Measurements from ENCODE around the gene PLEKHN1.

PLEKHN1 gene

DNA sequence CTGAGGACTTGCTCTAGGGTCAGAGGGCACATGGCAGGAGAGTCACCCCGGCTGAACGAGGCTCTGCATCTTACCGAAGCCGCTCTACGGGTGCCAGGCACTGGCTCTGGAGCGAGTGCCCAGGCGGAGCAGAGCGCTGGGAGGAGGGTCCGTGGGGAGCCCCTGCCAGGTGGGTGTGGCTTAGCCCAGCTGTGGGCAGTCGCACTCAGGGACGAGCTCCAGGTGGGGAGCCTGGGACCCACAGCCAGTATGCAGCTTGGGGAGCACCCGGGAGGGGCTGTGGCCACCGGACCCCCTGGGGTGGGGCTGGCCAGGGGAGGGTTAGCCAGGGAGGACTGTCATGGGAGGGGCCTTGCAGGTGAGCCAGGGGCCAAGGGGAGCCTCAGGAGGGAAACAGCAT, 57.4 kb downstream of the PLEKHN1 start:
- TF ChIP-seq, protein P1, sequence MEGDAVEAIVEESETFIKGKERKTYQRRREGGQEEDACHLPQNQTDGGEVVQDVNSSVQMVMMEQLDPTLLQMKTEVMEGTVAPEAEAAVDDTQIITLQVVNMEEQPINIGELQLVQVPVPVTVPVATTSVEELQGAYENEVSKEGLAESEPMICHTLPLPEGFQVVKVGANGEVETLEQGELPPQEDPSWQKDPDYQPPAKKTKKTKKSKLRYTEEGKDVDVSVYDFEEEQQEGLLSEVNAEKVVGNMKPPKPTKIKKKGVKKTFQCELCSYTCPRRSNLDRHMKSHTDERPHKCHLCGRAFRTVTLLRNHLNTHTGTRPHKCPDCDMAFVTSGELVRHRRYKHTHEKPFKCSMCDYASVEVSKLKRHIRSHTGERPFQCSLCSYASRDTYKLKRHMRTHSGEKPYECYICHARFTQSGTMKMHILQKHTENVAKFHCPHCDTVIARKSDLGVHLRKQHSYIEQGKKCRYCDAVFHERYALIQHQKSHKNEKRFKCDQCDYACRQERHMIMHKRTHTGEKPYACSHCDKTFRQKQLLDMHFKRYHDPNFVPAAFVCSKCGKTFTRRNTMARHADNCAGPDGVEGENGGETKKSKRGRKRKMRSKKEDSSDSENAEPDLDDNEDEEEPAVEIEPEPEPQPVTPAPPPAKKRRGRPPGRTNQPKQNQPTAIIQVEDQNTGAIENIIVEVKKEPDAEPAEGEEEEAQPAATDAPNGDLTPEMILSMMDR (IDR thresholded peaks at IDR 0.05; ENCODE audit: insufficient read depth, low read depth, low read length, missing control alignments): no peak
- DNase-seq (ENCODE audit: low read depth): no peak
- H3K4me3 ChIP-seq (ENCODE audit: low read depth, low read length): no peak overlapping the region

DNA sequence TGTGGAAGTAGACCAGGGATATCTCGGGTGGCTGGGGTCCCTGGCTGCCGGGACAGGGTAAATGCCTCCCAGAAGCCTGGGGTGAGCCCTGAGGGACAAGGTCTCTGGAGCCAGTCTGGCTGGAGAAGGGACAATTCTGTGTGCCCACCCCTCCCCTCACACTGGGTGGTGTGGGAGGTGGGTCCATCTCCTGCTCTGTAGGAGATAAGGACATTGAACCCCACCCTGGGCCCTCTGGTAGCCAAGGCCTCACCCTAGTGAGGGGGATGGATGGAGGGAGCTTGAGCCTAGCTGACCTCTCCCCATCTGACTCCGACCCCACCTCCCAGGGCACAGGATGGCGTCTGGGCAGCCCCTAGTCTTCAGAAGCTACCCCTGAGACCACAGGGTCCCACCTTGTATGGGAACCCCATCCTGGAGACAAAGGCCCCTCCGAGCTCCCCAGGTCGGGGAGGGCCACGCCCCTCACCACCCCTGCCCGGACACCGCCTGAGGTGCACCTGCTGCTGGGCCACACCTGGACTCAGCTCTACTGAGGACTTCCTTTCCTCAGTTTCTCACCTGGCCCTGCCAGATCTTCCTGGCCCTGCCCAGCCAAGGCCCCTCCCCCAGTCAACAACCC, 58.0 kb downstream of the PLEKHN1 start:
- no peak overlapping the region for H3K4me3 ChIP-seq (ENCODE audit: low read depth, low read length)
- TF ChIP-seq, protein P1 (IDR thresholded peaks at IDR 0.05; ENCODE audit: insufficient read depth, low read depth, low read length, missing control alignments): no peak
- DNase-seq (ENCODE audit: low read depth): no peak

DNA sequence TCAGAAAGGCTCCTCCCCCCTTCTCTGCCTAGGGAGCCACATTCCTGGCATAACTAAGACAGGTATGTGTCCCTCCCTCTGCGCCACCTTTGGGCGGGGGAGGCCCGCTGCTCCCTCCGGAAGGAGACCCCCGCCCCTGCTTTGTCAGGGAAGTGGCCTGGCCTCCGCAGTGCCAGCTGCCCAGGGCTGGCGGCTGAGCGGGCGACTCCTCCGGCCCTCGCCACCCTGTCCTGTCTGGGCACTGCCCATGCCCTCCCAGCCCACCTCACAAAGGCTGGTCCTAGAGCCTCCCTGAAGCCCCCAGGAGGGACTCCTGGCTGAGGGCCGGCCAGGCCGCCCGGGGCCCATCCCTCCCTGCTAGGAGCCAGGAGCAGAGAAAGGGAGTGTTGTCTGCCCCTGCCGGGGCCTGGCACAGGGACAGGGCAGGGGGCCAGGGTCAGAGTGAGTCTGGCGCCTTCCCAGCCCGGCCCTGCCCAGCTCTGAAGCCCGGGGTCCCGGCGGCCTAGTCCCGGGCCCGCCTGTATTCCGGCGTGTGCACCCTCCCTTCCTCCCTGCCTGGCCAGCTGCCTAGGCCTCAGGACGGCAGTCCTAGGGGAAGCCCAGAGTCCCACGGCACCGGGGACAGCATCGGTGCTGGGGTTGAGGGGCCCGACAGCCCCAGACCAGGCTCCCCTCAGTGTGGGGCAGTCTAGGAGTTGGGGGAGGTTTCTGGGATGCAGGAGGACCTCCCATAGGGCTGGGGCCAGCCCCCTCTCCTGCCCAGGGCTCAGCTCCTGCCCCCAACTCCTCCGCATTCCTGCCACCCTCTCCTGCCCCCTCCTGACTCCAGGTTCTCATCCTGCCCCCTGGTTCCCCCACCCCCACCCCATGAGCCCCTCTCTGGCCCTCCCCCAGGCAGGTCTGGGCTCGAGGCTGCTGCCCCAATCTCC, 58.8 kb downstream of the PLEKHN1 start:
- DNase-seq (ENCODE audit: low read depth): no peak

More for the DNA sequence above, 58.8 kb downstream of the PLEKHN1 start:
- H3K4me3 ChIP-seq (ENCODE audit: low read depth, low read length): no peak overlapping the region
- TF ChIP-seq, protein P1 (IDR thresholded peaks at IDR 0.05; ENCODE audit: insufficient read depth, low read depth, low read length, missing control alignments): no peak
